ENCODE results near the gene SEC61A1.

Gene SEC61A1

GRCh38 chr3:128036119-128036518 lies 16.1 kb upstream of the SEC61A1 start:
- no peak overlapping the region for H3K27ac ChIP-seq
- no peak for DNase-seq (ENCODE audit: low spot score)
- TF ChIP-seq, protein P1, sequence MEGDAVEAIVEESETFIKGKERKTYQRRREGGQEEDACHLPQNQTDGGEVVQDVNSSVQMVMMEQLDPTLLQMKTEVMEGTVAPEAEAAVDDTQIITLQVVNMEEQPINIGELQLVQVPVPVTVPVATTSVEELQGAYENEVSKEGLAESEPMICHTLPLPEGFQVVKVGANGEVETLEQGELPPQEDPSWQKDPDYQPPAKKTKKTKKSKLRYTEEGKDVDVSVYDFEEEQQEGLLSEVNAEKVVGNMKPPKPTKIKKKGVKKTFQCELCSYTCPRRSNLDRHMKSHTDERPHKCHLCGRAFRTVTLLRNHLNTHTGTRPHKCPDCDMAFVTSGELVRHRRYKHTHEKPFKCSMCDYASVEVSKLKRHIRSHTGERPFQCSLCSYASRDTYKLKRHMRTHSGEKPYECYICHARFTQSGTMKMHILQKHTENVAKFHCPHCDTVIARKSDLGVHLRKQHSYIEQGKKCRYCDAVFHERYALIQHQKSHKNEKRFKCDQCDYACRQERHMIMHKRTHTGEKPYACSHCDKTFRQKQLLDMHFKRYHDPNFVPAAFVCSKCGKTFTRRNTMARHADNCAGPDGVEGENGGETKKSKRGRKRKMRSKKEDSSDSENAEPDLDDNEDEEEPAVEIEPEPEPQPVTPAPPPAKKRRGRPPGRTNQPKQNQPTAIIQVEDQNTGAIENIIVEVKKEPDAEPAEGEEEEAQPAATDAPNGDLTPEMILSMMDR (conservative IDR thresholded peaks at IDR 0.05; ENCODE audit: low read depth), result no peak
- ChIA-PET POLR2A (ENCODE audit: low non-redundant PET) (interaction anchor here (0.6 kb wide), 1 partner anchor 162 kb away, joined by 3 read pairs; no protein-coding TSS in a partner anchor), CTCF (interaction anchor here (0.6 kb wide), 1 partner anchor 182 kb away, joined by 5 read pairs; no protein-coding TSS in a partner anchor)

DNA sequence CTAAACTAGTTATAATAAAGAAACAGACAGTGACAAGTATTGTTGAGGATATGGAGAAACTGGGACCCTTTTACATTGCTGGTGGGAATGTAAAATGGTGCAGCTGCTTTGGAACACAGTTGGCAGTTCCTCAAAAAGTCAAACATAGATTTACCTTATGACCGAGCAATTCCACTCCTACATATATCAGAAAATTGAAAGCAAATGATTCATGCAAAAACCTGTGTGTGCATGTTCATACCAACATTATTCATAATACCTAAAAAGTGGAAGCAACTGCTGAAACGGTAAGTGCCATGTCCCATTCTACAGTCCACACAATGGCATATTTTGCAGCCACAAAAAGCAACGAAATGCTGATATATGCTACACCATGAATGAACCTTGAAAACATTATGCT lies 12.2 kb upstream of the SEC61A1 start:
- DNase-seq (ENCODE audit: low spot score), result no peak
- ChIA-PET CTCF (no interaction called here), POLR2A (ENCODE audit: low non-redundant PET) (no interaction called here)
- TF ChIP-seq, protein P1 (conservative IDR thresholded peaks at IDR 0.05; ENCODE audit: low read depth), result no peak
- H3K27ac ChIP-seq, result no peak overlapping the region

- no peak for DNase-seq (ENCODE audit: low spot score)
Observed at GRCh38 chr3:128040660-128041059, 11.6 kb upstream of the SEC61A1 start.

DNA sequence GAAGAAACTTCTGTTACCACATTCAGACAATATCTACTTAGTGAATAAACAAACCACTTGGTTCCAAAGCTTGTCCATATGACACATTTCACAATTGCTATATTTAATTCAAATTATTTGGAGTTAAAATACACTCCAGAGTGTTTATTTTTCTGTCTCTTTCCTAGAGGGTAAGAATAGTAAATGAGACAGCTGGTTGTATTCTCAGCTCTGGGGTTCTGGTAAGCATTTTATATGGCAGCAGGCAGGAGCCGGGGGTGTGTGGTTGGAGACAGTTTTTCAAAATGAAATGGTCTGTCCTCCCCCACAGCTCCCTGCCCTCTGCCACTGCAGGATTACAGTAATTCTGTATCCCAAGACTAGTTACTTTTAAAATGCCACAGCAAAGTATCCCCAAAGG lies 10.9 kb upstream of the SEC61A1 start:
- TF ChIP-seq, protein P1 (conservative IDR thresholded peaks at IDR 0.05; ENCODE audit: low read depth), result no peak
- POLR2A ChIA-PET (ENCODE audit: low non-redundant PET), result no interaction called here
- CTCF ChIA-PET, result no interaction called here
- no peak for DNase-seq (ENCODE audit: low spot score)
- H3K27ac ChIP-seq, result no peak overlapping the region

More at GRCh38 chr3:128040660-128041059, 11.6 kb upstream of the SEC61A1 start:
- ChIA-PET CTCF (no interaction called here), POLR2A (ENCODE audit: low non-redundant PET) (no interaction called here)
- TF ChIP-seq, protein P1 (conservative IDR thresholded peaks at IDR 0.05; ENCODE audit: low read depth), result no peak
- no peak overlapping the region for H3K27ac ChIP-seq

GRCh38 chr3:128050597-128050996 lies 1.6 kb upstream of the SEC61A1 start:
- TF ChIP-seq, protein P1 (conservative IDR thresholded peaks at IDR 0.05; ENCODE audit: low read depth), result no peak
- ChIA-PET POLR2A (ENCODE audit: low non-redundant PET) (no interaction called here), CTCF (interaction anchor here (0.6 kb wide), 1 partner anchor 295 kb away, joined by 3 read pairs; no protein-coding TSS in a partner anchor)
- DNase-seq (ENCODE audit: low spot score), result no peak
- H3K27ac ChIP-seq, result no peak overlapping the region

DNA sequence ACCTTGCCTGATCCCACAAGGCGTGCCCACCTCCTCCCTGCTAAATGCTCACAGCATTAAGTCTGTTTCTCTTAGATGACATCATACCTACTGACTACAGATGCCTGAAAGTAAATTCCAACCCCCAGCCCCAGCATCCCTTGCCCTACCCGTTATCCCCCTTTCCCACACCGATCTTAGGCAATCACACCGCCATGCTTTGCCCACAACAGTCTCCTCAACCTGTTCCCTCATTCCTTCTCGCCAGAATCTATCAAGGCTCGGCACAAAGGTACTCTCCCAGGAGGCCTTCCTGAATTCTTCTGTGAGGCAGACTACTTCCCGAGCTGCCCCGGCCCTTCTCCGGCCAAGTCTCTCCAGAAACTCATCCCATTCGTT lies 789 bp upstream of the SEC61A1 start:
- POLR2A ChIA-PET (ENCODE audit: low non-redundant PET), result no interaction called here
- H3K27ac ChIP-seq, result peak overlapping the region; percentile 87
- CTCF ChIA-PET, result no interaction called here
- TF ChIP-seq, protein P1 (conservative IDR thresholded peaks at IDR 0.05; ENCODE audit: low read depth), result no peak
- DNase-seq (ENCODE audit: low spot score), result no peak
